ENCODE measurements around the gene TIMM10B.
"Not testable (repeated sequence)": the region's sequence is repeated elsewhere in the genome, so short reads cannot be mapped to it uniquely, and the experiment has no call there.

TIMM10B gene

GRCh38 chr11:6505577-6506240 is 24.4 kb downstream of the TIMM10B start:
- DNase-seq (ENCODE audit: low read depth in 2 of 2) = no peak

DNA sequence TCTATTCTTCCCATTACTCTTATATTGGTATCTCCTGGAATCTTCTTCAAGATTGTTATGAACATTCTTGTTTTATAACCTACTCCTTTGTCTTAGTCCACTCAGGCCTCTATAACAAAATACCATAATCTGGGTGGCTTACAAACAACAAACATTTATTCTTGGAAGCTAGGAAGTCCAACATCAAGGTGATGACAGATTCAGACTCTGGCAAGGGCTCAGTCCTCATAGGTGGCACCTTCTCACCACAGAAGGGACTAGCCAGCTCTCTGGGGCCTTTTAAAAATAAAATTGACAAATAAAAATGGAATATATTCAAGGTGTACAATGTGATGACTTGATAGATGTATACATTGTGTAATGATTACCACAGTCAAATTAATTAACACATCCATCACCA is 35.6 kb downstream of the TIMM10B start:
- no peak for DNase-seq (ENCODE audit: low read depth in 2 of 2)

- no peak for DNase-seq (ENCODE audit: low read depth in 2 of 2)
Observed at GRCh38 chr11:6520265-6520664, 39.0 kb downstream of the TIMM10B start.

- not testable (repeated sequence) for DNase-seq (ENCODE audit: low read depth in 2 of 2)
Observed at GRCh38 chr11:6521946-6522345, 40.6 kb downstream of the TIMM10B start.

DNA sequence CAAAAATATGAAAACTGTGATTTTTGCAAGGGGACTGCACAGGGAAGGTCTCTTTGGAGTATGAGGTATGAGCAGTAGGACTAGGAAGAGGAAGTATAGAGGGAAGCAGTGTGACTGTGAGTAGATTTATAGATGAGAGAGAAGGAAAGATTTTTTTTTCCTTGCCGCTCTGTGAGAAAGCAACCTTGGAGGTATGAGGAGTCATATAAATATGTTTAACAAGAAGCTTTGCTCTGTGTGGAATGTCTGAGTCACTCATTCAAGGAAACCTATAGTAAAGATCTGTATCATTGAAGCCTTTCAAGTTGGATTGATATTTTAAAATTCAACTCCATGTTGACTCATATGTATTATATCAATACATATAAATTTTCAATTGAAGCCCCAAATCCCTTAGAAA is 42.0 kb downstream of the TIMM10B start:
- DNase-seq (ENCODE audit: low read depth in 2 of 2) = no peak

- no peak for DNase-seq (ENCODE audit: low read depth in 2 of 2)
Observed at GRCh38 chr11:6526411-6527135, 45.3 kb downstream of the TIMM10B start.

DNA sequence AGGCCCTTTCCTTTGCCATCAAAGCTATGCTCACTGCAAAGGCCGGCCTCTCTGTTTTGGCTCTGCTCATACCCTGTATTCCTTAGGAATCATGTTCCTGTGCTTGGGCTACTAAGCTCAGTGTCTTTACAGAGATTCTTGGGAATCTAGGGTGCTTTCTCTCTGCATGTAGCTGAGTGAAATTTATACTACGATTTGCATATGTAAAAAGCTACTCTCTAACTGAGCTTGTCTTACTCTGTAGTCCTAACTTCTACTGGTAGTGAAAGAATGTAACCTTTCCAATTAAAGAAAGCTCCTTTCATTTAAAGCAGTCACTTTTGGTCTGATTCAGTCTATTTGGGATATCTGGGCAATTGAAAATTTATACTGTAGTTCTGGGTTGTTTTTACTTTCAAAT is 48.0 kb downstream of the TIMM10B start:
- no peak for DNase-seq (ENCODE audit: low read depth in 2 of 2)

DNA sequence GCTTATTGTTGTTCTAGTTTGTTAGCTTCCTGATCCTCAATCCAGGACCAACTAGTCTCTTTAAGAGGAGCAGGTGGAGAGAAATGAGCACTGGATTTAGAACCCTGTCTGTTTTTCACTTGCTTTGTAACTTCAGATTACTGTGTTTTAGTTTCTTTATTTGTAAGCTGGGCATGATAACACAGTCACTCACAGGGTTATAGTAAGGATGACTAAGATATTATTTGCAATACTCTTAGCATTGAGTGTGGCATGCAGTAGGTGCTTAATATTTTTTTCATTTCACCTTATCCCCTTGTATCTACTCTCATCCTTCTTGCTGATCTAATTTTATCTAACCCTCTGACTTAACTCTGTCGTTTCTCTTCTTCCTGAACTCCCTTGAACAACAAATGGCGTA is 49.5 kb downstream of the TIMM10B start:
- no peak for DNase-seq (ENCODE audit: low read depth in 2 of 2)

GRCh38 chr11:6531267-6531752 is 50.0 kb downstream of the TIMM10B start:
- DNase-seq (ENCODE audit: low read depth in 2 of 2) = no peak
